Panc1 (cell line): ENCODE data around the gene VWA8. TPM values are rescaled to one million over a fixed set of nuclear protein-coding genes. Genes with fewer than 3 reads are reported as not detected.
A peak's percentile ranks its signal among the peaks of the same experiment; 100 is the strongest.

Experiments used
- ATAC-seq: fragments of 200-7000 bp; cut with Tn5 transposase; 2 replicates; pipeline ENCODE4 v1.9.1; 2020; ENCODE audit warnings: mild to moderate bottlenecking, moderate library complexity
- BruUV-seq: library from RNA; stranded (reverse); fragments of 400-500 nt; replicated peaks from 2 replicates; lab custom pipeline; 2021; lab: Mats Ljungman, UMichigan
- CTCF ChIA-PET: fragments of 300-600 bp; sonication (Branson Sonifier 250); formaldehyde crosslinking; loops from one replicate; lab custom pipeline; 2022; ENCODE audit warnings: antibody characterized with exemption; lab: Charles Lee
- POLR2A ChIA-PET: fragments of 300-600 bp; sonication (Branson Sonifier 250); formaldehyde crosslinking; loops from one replicate; lab custom pipeline; 2022; ENCODE audit warnings: antibody characterized with exemption; lab: Charles Lee
- DNase-seq: peaks from one replicate; pipeline ENCODE4 v3.0.0-alpha.2; 2010; ENCODE audit warnings: low read depth, low spot score
- H3K27ac ChIP-seq: 2 replicates; pipeline ENCODE4 v1.5.1; 2011; ENCODE audit warnings: mild to moderate bottlenecking, low read length, inconsistent platforms
- H3K27me3 ChIP-seq: fragments of 200-500 bp; sonication (Bioruptor generic); 2 replicates; pipeline ENCODE4 v1.6.0; 2014; ENCODE audit warnings: low read length, inconsistent platforms; ENCODE audit not compliant: control insufficient read depth, insufficient read depth
- H3K36me3 ChIP-seq: fragments of 200-500 bp; sonication (Bioruptor generic); 2 replicates; pipeline ENCODE4 v1.5.1; 2014; ENCODE audit warnings: inconsistent platforms, mild to moderate bottlenecking, low read length, moderate library complexity; ENCODE audit not compliant: control insufficient read depth, insufficient read depth
- H3K4me1 ChIP-seq: 2 replicates; pipeline ENCODE4 v1.5.1; 2011; ENCODE audit warnings: inconsistent platforms, mild to moderate bottlenecking, low read length, moderate library complexity; ENCODE audit not compliant: control insufficient read depth, insufficient read depth
- H3K4me3 ChIP-seq, 2 experiments: 2 replicates each; pipeline ENCODE4 v1.5.1; 2011 to 2012; ENCODE audit warnings: low read depth in 2 of 2, low read length in 2 of 2, mild to moderate bottlenecking in 2 of 2, inconsistent platforms in 1 of 2, moderate library complexity in 1 of 2
- H3K9me3 ChIP-seq: fragments of 200-500 bp; sonication (Bioruptor generic); 2 replicates; pipeline ENCODE4 v1.5.1; 2014; ENCODE audit warnings: low read depth, mild to moderate bottlenecking, inconsistent platforms, low read length, moderate library complexity; ENCODE audit not compliant: control insufficient read depth, insufficient read depth
- POLR2AphosphoS5 ChIP-seq: IDR thresholded peaks from 2 replicates; pipeline ENCODE4 v1.6.1; 2012; ENCODE audit warnings: mild to moderate bottlenecking, low read depth, low read length, moderate library complexity
- SIN3A ChIP-seq: IDR thresholded peaks from 2 replicates; pipeline ENCODE4 v1.6.1; 2012; ENCODE audit warnings: low read depth, mild to moderate bottlenecking, low read length, moderate library complexity, borderline replicate concordance; ENCODE audit not compliant: insufficient read depth
- TCF7L2 ChIP-seq: IDR thresholded peaks from 2 replicates; pipeline ENCODE4 v1.6.1; 2011; ENCODE audit warnings: mild to moderate bottlenecking, low read depth, low read length, inconsistent platforms
- in situ Hi-C: cut with HindIII; loops from 2 replicates; pipeline ENCODE4 v1.10.0; 2016; ENCODE audit warnings: low sequenced_read_pairs, low pct_unique_long_range_greater_than_20kb
- intact Hi-C: fragments of 100-400 bp; cut with micrococcal nuclease; formaldehyde crosslinking; loops from one replicate; pipeline ENCODE4 v1.10.0; 2022; ENCODE audit not compliant: unreplicated experiment
- total RNA-seq: library from RNA; stranded (reverse); gene quantifications from one replicate; pipeline ENCODE4 v1.2.1, GENCODE V29; 2021; ENCODE audit not compliant: unreplicated experiment
- TF ChIP-seq, protein P1 (sequence below), 2 experiments: IDR thresholded peaks; 2 replicates each; pipeline ENCODE4 v1.6.1; 2011 to 2012; ENCODE audit warnings: low read depth in 2 of 2, control low read depth in 1 of 2, low read length in 1 of 2, mild to moderate bottlenecking in 1 of 2, moderate library complexity in 1 of 2; ENCODE audit not compliant: insufficient read depth in 1 of 2
- TF ChIP-seq, protein P2 (sequence below): fragments of 450-650 bp; IDR thresholded peaks from 2 replicates; pipeline ENCODE4 v1.5.1; 2017; ENCODE audit warnings: mild to moderate bottlenecking

VWA8 gene
- total RNA-seq, 1 experiment from 2014 or later, result 11.2 TPM

DNA sequence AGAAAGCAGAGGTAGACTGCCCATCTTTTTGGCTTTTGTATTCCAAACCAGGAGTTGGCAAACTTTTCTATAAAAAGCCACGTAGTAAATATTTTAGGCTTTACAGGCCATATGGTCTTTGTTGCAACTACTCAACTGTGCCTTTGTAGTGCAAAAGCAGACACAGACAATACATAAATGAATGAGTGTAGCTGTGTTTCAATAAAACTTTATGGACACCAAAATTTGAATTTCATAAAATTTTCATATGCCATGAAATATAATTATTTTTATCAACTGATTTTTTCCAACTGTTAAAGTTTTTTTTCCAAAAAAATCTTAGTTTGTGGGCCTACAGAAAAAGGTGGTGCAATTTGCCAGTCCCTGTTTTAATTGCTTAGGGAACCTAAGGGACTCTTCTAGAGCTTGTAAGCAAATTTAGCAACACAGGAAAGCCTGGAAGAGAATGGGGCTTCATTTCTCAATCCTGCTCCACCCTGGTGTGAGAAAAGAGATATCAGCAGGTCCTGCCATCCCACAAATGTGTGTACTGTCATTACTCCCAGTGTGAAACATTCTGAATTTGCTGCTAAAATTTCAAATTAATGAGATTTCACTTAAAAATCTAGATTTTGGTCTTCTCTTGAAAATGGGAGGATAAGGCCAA, 309.4 kb downstream of the VWA8 start:
- Histone ChIP-seq H3K36me3 (no peaks in the 10 kb centered on the region), H3K27ac (peak overlapping the region; percentile 60), H3K9me3 (no peaks in the 10 kb centered on the region), H3K4me1 (peaks cover 33% of the 10 kb centered on the region), H3K27me3 (no peaks in the 10 kb centered on the region), H3K4me3 (no peak overlapping the region)
- ATAC-seq, result no peak
- no peak for TF ChIP-seq POLR2AphosphoS5
- TF ChIP-seq, protein P1, sequence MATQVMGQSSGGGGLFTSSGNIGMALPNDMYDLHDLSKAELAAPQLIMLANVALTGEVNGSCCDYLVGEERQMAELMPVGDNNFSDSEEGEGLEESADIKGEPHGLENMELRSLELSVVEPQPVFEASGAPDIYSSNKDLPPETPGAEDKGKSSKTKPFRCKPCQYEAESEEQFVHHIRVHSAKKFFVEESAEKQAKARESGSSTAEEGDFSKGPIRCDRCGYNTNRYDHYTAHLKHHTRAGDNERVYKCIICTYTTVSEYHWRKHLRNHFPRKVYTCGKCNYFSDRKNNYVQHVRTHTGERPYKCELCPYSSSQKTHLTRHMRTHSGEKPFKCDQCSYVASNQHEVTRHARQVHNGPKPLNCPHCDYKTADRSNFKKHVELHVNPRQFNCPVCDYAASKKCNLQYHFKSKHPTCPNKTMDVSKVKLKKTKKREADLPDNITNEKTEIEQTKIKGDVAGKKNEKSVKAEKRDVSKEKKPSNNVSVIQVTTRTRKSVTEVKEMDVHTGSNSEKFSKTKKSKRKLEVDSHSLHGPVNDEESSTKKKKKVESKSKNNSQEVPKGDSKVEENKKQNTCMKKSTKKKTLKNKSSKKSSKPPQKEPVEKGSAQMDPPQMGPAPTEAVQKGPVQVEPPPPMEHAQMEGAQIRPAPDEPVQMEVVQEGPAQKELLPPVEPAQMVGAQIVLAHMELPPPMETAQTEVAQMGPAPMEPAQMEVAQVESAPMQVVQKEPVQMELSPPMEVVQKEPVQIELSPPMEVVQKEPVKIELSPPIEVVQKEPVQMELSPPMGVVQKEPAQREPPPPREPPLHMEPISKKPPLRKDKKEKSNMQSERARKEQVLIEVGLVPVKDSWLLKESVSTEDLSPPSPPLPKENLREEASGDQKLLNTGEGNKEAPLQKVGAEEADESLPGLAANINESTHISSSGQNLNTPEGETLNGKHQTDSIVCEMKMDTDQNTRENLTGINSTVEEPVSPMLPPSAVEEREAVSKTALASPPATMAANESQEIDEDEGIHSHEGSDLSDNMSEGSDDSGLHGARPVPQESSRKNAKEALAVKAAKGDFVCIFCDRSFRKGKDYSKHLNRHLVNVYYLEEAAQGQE (IDR thresholded peaks at IDR 0.05; ENCODE audit: insufficient read depth in 1 of 2, low read depth in 2 of 2, low read length in 1 of 2), result no peak
- BruUV-seq, result no TSS peak
- intact Hi-C loops (loop anchor here (5.0 to 10.0 kb wide), 2 partner anchors 194 to 267 kb away; partner anchors contain the start of gene RGCC), in situ Hi-C loops (no loop called here)
- CTCF ChIA-PET, result interaction anchor here (1.6 kb wide), 1 partner anchor 193 kb away, joined by 8 read pairs; no protein-coding TSS in a partner anchor
- POLR2A ChIA-PET, result no interaction called here
- DNase-seq, result no peak

GRCh38 chr13:41650706-41651105, 310.2 kb downstream of the VWA8 start:
- DNase-seq, result no peak
- intact Hi-C loops (loop anchor here (5.0 to 10.0 kb wide), 2 partner anchors 193 to 266 kb away; partner anchors contain the start of gene RGCC), in situ Hi-C loops (no loop called here)
- POLR2A ChIA-PET, result interaction anchor here (0.7 kb wide), 1 partner anchor 182 kb away, joined by 3 read pairs; no protein-coding TSS in a partner anchor
- Histone ChIP-seq H3K36me3 (no peaks in the 10 kb centered on the region), H3K4me1 (peaks cover 33% of the 10 kb centered on the region), H3K9me3 (no peaks in the 10 kb centered on the region), H3K27ac (peak overlapping the region; percentile 58), H3K4me3 (no peak overlapping the region), H3K27me3 (no peaks in the 10 kb centered on the region)
- no peak for ATAC-seq
- no TSS peak for BruUV-seq
- no peak for TF ChIP-seq SIN3A
- TF ChIP-seq, protein P1 (IDR thresholded peaks at IDR 0.05; ENCODE audit: insufficient read depth in 1 of 2, low read depth in 2 of 2, low read length in 1 of 2), result no peak
- TF ChIP-seq TCF7L2, result no peak
- TF ChIP-seq, protein P2, sequence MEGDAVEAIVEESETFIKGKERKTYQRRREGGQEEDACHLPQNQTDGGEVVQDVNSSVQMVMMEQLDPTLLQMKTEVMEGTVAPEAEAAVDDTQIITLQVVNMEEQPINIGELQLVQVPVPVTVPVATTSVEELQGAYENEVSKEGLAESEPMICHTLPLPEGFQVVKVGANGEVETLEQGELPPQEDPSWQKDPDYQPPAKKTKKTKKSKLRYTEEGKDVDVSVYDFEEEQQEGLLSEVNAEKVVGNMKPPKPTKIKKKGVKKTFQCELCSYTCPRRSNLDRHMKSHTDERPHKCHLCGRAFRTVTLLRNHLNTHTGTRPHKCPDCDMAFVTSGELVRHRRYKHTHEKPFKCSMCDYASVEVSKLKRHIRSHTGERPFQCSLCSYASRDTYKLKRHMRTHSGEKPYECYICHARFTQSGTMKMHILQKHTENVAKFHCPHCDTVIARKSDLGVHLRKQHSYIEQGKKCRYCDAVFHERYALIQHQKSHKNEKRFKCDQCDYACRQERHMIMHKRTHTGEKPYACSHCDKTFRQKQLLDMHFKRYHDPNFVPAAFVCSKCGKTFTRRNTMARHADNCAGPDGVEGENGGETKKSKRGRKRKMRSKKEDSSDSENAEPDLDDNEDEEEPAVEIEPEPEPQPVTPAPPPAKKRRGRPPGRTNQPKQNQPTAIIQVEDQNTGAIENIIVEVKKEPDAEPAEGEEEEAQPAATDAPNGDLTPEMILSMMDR, result no peak
- no peak for TF ChIP-seq POLR2AphosphoS5
- CTCF ChIA-PET, result interaction anchor here (0.6 kb wide), 1 partner anchor 193 kb away, joined by 3 read pairs; the partner anchor contains the start of gene RGCC
